Suprapubic skin (tissue), 4 donors: ENCODE measurements around the gene BEST1. TPM values are rescaled to one million over a fixed set of nuclear protein-coding genes. Genes with fewer than 3 reads are reported as not detected.

Experiments
- DNase-seq, 2 donors: peaks; one replicate each; pipeline ENCODE4 v3.0.0-alpha.2; 2019; ENCODE audit warnings: low spot score in 2 of 2
- H3K27ac ChIP-seq: fragments of 200-600 bp; sonication (generic); one replicate; pipeline ENCODE4 v1.5.1; 2019
- H3K27me3 ChIP-seq: fragments of 200-600 bp; sonication (generic); one replicate; pipeline ENCODE4 v1.5.1; 2019
- H3K36me3 ChIP-seq: fragments of 200-600 bp; sonication (generic); one replicate; pipeline ENCODE4 v1.5.1; 2019
- H3K4me1 ChIP-seq: fragments of 200-600 bp; sonication (generic); one replicate; pipeline ENCODE4 v1.5.1; 2019
- H3K4me3 ChIP-seq: fragments of 200-600 bp; sonication (generic); one replicate; pipeline ENCODE4 v1.5.1; 2019; ENCODE audit warnings: mild to moderate bottlenecking
- H3K9me3 ChIP-seq: fragments of 200-600 bp; sonication (generic); one replicate; pipeline ENCODE4 v1.5.1; 2019
- CTCF ChIP-seq, 2 donors: fragments of 200-600 bp in 1 of 2; fragments of 450-650 bp in 1 of 2; sonication (generic) in 1 of 2; IDR thresholded peaks; one replicate each; pipeline ENCODE4 v1.5.1; 2016 to 2019; ENCODE audit warnings: antibody characterized with exemption in 2 of 2, mild to moderate bottlenecking in 1 of 2, moderate library complexity in 1 of 2
- EP300 ChIP-seq: sonication (generic); formaldehyde crosslinking; IDR thresholded peaks from one replicate; pipeline ENCODE4 v1.6.1; 2017; ENCODE audit warnings: antibody characterized with exemption
- POLR2A ChIP-seq, 2 donors: fragments of 450-650 bp; IDR thresholded peaks; one replicate each; pipeline ENCODE4 v1.6.1; 2017; ENCODE audit warnings: antibody characterized with exemption in 2 of 2, mild to moderate bottlenecking in 2 of 2, moderate library complexity in 2 of 2
- POLR2AphosphoS5 ChIP-seq, 3 donors: sonication (generic); formaldehyde crosslinking; IDR thresholded peaks; one replicate each; pipeline ENCODE4 v1.6.1; 2017; ENCODE audit warnings: antibody characterized with exemption in 3 of 3
- WGBS: methylation state at CpG from one replicate; pipeline ENCODE4 v1.1.5; 2018; 5-methylcytosine and 5-hydroxymethylcytosine counted together
- total RNA-seq, 4 donors: library from RNA; depleted of rRNA; stranded (reverse); fragments of >200 nt; gene quantifications; one replicate each; pipeline ENCODE4 v1.1.0, GENCODE V29; 2016

The BEST1 gene
- 1 to 10 TPM; 1.5 to 4.1 (median 2.5) TPM for total RNA-seq

DNA sequence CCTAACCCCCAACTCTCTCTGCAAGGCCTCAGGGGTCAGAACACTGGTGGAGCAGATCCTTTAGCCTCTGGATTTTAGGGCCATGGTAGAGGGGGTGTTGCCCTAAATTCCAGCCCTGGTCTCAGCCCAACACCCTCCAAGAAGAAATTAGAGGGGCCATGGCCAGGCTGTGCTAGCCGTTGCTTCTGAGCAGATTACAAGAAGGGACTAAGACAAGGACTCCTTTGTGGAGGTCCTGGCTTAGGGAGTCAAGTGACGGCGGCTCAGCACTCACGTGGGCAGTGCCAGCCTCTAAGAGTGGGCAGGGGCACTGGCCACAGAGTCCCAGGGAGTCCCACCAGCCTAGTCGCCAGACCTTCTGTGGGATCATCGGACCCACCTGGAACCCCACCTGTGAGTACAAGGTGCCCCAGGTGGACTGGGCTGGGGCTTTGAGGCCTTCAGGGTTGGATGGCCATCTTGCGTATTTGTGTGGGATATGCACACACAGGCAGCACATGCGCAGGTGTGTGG is at the start of gene BEST1:
TSS of gene BEST1 (plus strand) at position 317 of the 513 bp plus-strand sequence. CDS start 1,456 bp downstream, outside the sequence.
- peaks cover 36% of the 10 kb centered on the region for H3K4me1 ChIP-seq
- no peaks in the 10 kb centered on the region for H3K9me3 ChIP-seq
- H3K27ac ChIP-seq, result peak within 1 kb of the TSS; percentile 30
- TF ChIP-seq EP300, result no peak
- TF ChIP-seq CTCF (IDR thresholded peaks at IDR 0.05), result no peak
- TF ChIP-seq POLR2A (IDR thresholded peaks at IDR 0.05), result no peak
- no peak for TF ChIP-seq POLR2AphosphoS5 (IDR thresholded peaks at IDR 0.05)
- no peak within 1 kb of the TSS for H3K4me3 ChIP-seq
- H3K27me3 ChIP-seq, result peaks cover 6% of the 10 kb centered on the region
- no peak for DNase-seq
- WGBS, result 83% methylated on average over 2 of the region's 8 CpGs
- H3K36me3 ChIP-seq, result no peaks in the 10 kb centered on the region

DNA sequence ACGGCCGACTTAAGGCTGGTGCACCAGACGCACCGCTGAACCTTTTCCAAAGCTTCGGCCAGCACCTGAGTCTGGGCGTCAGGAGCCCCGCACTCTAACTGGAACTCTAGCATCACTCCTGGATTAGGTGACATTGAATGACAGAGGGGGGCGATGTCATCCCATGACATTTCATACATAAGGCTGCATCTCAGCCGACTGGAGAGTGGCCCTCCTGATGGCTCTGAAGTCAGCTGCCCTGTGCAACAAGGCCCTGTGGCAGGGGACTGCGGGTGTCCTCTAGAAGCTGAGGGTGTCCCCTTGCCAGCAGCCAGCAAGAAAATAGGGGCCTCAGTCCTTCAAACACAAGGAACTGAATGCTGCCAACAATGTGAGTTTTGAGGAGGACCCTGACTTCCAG is 48.8 kb upstream of the BEST1 start:
- no peak overlapping the region for H3K27ac ChIP-seq
- no peaks in the 10 kb centered on the region for H3K27me3 ChIP-seq
- peaks cover 7% of the 10 kb centered on the region for H3K4me1 ChIP-seq
- H3K9me3 ChIP-seq, result no peaks in the 10 kb centered on the region
- peaks cover 38% of the 10 kb centered on the region for H3K36me3 ChIP-seq
- TF ChIP-seq POLR2A (IDR thresholded peaks at IDR 0.05), result no peak
- no peak for TF ChIP-seq EP300
- TF ChIP-seq CTCF (IDR thresholded peaks at IDR 0.05), result no peak
- TF ChIP-seq POLR2AphosphoS5 (IDR thresholded peaks at IDR 0.05), result no peak
- H3K4me3 ChIP-seq, result no peak overlapping the region
- 100% methylated on average over 1 of the region's 10 CpGs for WGBS
- DNase-seq, result no peak

DNA sequence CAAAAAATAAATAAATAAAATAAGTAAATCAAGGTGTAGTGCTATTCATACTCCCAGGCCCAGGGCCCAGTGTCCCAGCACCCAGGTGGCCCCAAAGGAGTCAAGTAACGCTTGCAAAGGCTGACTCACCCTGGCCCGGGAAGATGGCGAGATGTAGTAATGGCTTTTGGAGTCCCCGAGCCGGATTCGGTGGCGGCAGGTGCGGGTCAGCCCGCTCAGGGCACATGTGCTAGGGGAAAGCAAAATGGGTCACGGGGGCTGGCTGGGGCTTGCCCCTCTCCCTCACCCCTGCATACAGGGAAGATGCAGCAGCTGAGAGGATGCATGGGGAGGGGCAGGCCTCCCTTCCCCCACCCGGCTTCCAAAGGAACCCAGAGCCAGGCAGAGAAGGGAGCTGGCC is 47.8 kb upstream of the BEST1 start:
- 88% methylated on average over 11 of the region's 11 CpGs for WGBS
- Histone ChIP-seq H3K4me3 (no peak overlapping the region), H3K4me1 (peaks cover 7% of the 10 kb centered on the region), H3K27me3 (no peaks in the 10 kb centered on the region), H3K9me3 (no peaks in the 10 kb centered on the region), H3K36me3 (peaks cover 46% of the 10 kb centered on the region), H3K27ac (no peak overlapping the region)
- no peak for DNase-seq
- TF ChIP-seq EP300 (no peak), CTCF (IDR thresholded peaks at IDR 0.05) (no peak), POLR2AphosphoS5 (IDR thresholded peaks at IDR 0.05) (no peak), POLR2A (IDR thresholded peaks at IDR 0.05) (no peak)

GRCh38 chr11:61903845-61904244 is 46.3 kb upstream of the BEST1 start:
- WGBS, result 94% methylated on average over 3 of the region's 3 CpGs
- Histone ChIP-seq H3K4me1 (peaks cover 13% of the 10 kb centered on the region), H3K9me3 (no peaks in the 10 kb centered on the region), H3K36me3 (peaks cover 49% of the 10 kb centered on the region), H3K27ac (no peak overlapping the region), H3K27me3 (no peaks in the 10 kb centered on the region), H3K4me3 (no peak overlapping the region)
- TF ChIP-seq POLR2A (IDR thresholded peaks at IDR 0.05) (no peak), EP300 (no peak), POLR2AphosphoS5 (IDR thresholded peaks at IDR 0.05) (no peak), CTCF (IDR thresholded peaks at IDR 0.05) (no peak)
- DNase-seq, result no peak

- no peak for DNase-seq
- peaks cover 13% of the 10 kb centered on the region for H3K4me1 ChIP-seq
- no peaks in the 10 kb centered on the region for H3K27me3 ChIP-seq
- H3K9me3 ChIP-seq, result no peaks in the 10 kb centered on the region
- peaks cover 49% of the 10 kb centered on the region for H3K36me3 ChIP-seq
- TF ChIP-seq POLR2A (IDR thresholded peaks at IDR 0.05) (no peak), CTCF (IDR thresholded peaks at IDR 0.05) (no peak), POLR2AphosphoS5 (IDR thresholded peaks at IDR 0.05) (no peak), EP300 (no peak)
- 63% methylated on average over 18 of the region's 19 CpGs for WGBS
- no peak overlapping the region for H3K27ac ChIP-seq
- H3K4me3 ChIP-seq, result no peak overlapping the region
These were observed 45.6 kb upstream of the BEST1 start for GRCh38 chr11:61904539-61905048.
